Measurements from ENCODE around the gene USP13. TPM values are rescaled to one million over a fixed set of nuclear protein-coding genes. Genes with fewer than 3 reads are reported as not detected.

USP13 gene
- total RNA-seq, 1 experiment from 2014 or later = 22.7 TPM

DNA sequence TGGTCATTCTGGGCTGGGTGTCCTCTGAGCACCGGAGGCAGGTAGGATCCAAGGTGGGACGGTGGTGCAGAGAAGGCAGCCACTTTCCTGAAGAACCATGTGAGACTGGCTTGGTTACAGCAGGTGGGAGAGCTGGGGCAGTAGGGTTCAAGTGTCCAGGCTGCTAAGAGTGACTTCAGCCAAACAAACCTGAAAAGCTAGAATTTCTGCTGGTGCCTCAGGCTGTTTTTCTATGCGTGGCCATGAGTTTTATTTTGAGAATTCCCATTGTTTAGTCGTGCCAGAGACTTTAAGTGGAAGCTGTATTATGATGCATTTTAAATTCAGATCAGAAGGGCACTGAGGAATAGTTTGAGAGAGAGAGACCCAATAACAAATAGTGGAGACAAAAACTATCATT, 20.1 kb downstream of the USP13 start:
- ATAC-seq (no peak), DNase-seq (ENCODE audit: low read depth, low spot score) (no peak)
- Histone ChIP-seq H3K4me2 (ENCODE audit: low read length) (peak overlapping the region; percentile 38), H3K27ac (ENCODE audit: low read depth, low read length) (no peak overlapping the region), H3K4me3 (replicated peaks in 1 of 2; ENCODE audit: low read depth in 1 of 2, low read length in 2 of 2) (no peak overlapping the region), H3K9me2 (ENCODE audit: insufficient read depth) (no peaks in the 10 kb centered on the region), H3K9ac (ENCODE audit: low read length) (no peak overlapping the region), H3K36me3 (ENCODE audit: control insufficient read depth in 1 of 2, insufficient read depth in 2 of 2, low read length in 2 of 2) (no peaks in the 10 kb centered on the region), H3K9me3 (ENCODE audit: control insufficient read depth in 1 of 2, insufficient read depth in 1 of 2, low read depth in 1 of 2, low read length in 2 of 2) (no peaks in the 10 kb centered on the region), H3K4me1 (ENCODE audit: control insufficient read depth in 1 of 2, insufficient read depth in 2 of 2, low read length in 2 of 2) (peaks cover 11 to 33% of the 10 kb centered on the region in 2 experiments), H2AFZ (ENCODE audit: low read depth, low read length, poor library complexity, severe bottlenecking) (no peak overlapping the region), H3K79me2 (ENCODE audit: insufficient read depth, low read length) (peaks cover 88% of the 10 kb centered on the region), H3K27me3 (ENCODE audit: insufficient read depth, low read length) (no peaks in the 10 kb centered on the region), H4K20me1 (ENCODE audit: insufficient read depth) (no peaks in the 10 kb centered on the region)
- CTCF ChIA-PET = interaction anchor here (0.6 kb wide), 1 partner anchor 22 kb away, joined by 3 read pairs; no protein-coding TSS in a partner anchor
- POLR2A ChIA-PET = no interaction called here
- RAD21 ChIA-PET (ENCODE audit: low non-redundant PET in 1 of 2, low total read pairs in 2 of 2, uncharacterized antibody in 2 of 2, unreplicated experiment in 2 of 2) = no interaction called here
- TF ChIP-seq, protein P1, sequence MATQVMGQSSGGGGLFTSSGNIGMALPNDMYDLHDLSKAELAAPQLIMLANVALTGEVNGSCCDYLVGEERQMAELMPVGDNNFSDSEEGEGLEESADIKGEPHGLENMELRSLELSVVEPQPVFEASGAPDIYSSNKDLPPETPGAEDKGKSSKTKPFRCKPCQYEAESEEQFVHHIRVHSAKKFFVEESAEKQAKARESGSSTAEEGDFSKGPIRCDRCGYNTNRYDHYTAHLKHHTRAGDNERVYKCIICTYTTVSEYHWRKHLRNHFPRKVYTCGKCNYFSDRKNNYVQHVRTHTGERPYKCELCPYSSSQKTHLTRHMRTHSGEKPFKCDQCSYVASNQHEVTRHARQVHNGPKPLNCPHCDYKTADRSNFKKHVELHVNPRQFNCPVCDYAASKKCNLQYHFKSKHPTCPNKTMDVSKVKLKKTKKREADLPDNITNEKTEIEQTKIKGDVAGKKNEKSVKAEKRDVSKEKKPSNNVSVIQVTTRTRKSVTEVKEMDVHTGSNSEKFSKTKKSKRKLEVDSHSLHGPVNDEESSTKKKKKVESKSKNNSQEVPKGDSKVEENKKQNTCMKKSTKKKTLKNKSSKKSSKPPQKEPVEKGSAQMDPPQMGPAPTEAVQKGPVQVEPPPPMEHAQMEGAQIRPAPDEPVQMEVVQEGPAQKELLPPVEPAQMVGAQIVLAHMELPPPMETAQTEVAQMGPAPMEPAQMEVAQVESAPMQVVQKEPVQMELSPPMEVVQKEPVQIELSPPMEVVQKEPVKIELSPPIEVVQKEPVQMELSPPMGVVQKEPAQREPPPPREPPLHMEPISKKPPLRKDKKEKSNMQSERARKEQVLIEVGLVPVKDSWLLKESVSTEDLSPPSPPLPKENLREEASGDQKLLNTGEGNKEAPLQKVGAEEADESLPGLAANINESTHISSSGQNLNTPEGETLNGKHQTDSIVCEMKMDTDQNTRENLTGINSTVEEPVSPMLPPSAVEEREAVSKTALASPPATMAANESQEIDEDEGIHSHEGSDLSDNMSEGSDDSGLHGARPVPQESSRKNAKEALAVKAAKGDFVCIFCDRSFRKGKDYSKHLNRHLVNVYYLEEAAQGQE (IDR thresholded peaks at IDR 0.05; ENCODE audit: low read depth) = no peak
- TF ChIP-seq EZH2phosphoT487 (IDR thresholded peaks at IDR 0.05; ENCODE audit: borderline replicate concordance) = no peak
- no peak for TF ChIP-seq SRF (IDR thresholded peaks at IDR 0.05; ENCODE audit: low read depth)
- TF ChIP-seq RAD21 (IDR thresholded peaks at IDR 0.05; ENCODE audit: low read depth) = no peak
- intact Hi-C loops (cut with micrococcal nuclease) = no loop called here
- no TSS peak for BruUV-seq (replicated peaks)

DNA sequence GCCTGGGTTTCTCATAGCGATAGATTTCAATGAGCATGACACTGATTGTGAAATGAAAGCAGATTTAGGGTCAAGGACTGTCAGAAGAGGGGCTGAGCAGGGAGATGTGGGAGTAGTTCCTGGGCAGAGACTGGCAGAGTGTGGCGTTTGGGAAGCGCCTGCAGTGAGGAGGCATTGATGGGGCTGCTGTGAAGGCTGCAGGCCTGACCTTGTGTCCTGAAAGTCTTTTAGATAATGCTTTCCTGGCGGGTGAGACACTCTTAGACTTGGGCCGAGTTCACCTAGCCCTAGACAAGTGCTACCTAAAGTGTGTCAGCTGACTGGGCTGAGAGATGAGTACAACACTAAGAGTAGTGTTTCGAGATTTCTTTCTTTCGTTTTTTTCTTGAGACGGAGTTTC, 20.7 kb downstream of the USP13 start:
- Histone ChIP-seq H3K4me2 (ENCODE audit: low read length) (peak overlapping the region; percentile 38), H3K9me3 (ENCODE audit: control insufficient read depth in 1 of 2, insufficient read depth in 1 of 2, low read depth in 1 of 2, low read length in 2 of 2) (no peaks in the 10 kb centered on the region), H3K4me1 (ENCODE audit: control insufficient read depth in 1 of 2, insufficient read depth in 2 of 2, low read length in 2 of 2) (peaks cover 11 to 34% of the 10 kb centered on the region in 2 experiments), H3K9ac (ENCODE audit: low read length) (no peak overlapping the region), H3K27me3 (ENCODE audit: insufficient read depth, low read length) (no peaks in the 10 kb centered on the region), H2AFZ (ENCODE audit: low read depth, low read length, poor library complexity, severe bottlenecking) (no peak overlapping the region), H3K27ac (ENCODE audit: low read depth, low read length) (no peak overlapping the region), H3K4me3 (replicated peaks in 1 of 2; ENCODE audit: low read depth in 1 of 2, low read length in 2 of 2) (no peak overlapping the region), H4K20me1 (ENCODE audit: insufficient read depth) (no peaks in the 10 kb centered on the region), H3K79me2 (ENCODE audit: insufficient read depth, low read length) (peaks cover 88% of the 10 kb centered on the region), H3K9me2 (ENCODE audit: insufficient read depth) (no peaks in the 10 kb centered on the region), H3K36me3 (ENCODE audit: control insufficient read depth in 1 of 2, insufficient read depth in 2 of 2, low read length in 2 of 2) (no peaks in the 10 kb centered on the region)
- no TSS peak for BruUV-seq (replicated peaks)
- TF ChIP-seq EZH2 (IDR thresholded peaks at IDR 0.05) = no peak
- TF ChIP-seq YY1 (IDR thresholded peaks at IDR 0.05; ENCODE audit: extremely low read depth, insufficient replicate concordance, low read depth, low read length) = no peak
- TF ChIP-seq CBX3 (IDR thresholded peaks at IDR 0.05; ENCODE audit: low read depth) = no peak
- no peak for TF ChIP-seq JUND (IDR thresholded peaks at IDR 0.05)
- no peak for TF ChIP-seq ZBTB33 (IDR thresholded peaks at IDR 0.05; ENCODE audit: extremely low read depth, insufficient replicate concordance, low read length)
- no peak for TF ChIP-seq SRF (IDR thresholded peaks at IDR 0.05; ENCODE audit: low read depth)
- TF ChIP-seq TCF7L2 (IDR thresholded peaks at IDR 0.05; ENCODE audit: borderline replicate concordance, extremely low read depth, insufficient read depth, insufficient read length) = no peak
- TF ChIP-seq FOSL1 (IDR thresholded peaks at IDR 0.05; ENCODE audit: low read depth) = no peak
- POLR2A ChIA-PET = no interaction called here
- peak; percentile 36; the same call in 1 of the 2 replicates for ATAC-seq
- intact Hi-C loops (cut with micrococcal nuclease) = no loop called here
- DNase-seq (ENCODE audit: low read depth, low spot score) = no peak
- RAD21 ChIA-PET (ENCODE audit: low non-redundant PET in 1 of 2, low total read pairs in 2 of 2, uncharacterized antibody in 2 of 2, unreplicated experiment in 2 of 2) = no interaction called here
- CTCF ChIA-PET = no interaction called here

All from HCT116 (cell line).